T-cell (primary cell): ENCODE data around the gene SENP7. TPM values are rescaled to one million over a fixed set of nuclear protein-coding genes. Genes with fewer than 3 reads are reported as not detected.
"Not testable (repeated sequence)": the region's sequence is repeated elsewhere in the genome, so short reads cannot be mapped to it uniquely, and the experiment has no call there.

Experiments used
- ATAC-seq, 4 experiments: fragments of 200-7000 bp in 3 of 4; fragments of 150-1000 bp in 1 of 4; cut with Tn5 transposase; replicated peaks in 1 of 4; 1 replicate in 3 of 4; 2 replicates in 1 of 4; pipeline ENCODE4 v1.10.0; 2021; ENCODE audit warnings: moderate library complexity in 3 of 4, mild to moderate bottlenecking in 2 of 4, moderate number of reproducible peaks in 1 of 4
- CTCF ChIA-PET, 2 donors: fragments of 300-600 bp; sonication (Branson Sonifier 250); formaldehyde crosslinking; loops; one replicate each; lab custom pipeline; 2022; ENCODE audit warnings: antibody characterized with exemption in 2 of 2; lab: Charles Lee
- POLR2A ChIA-PET, 2 donors: fragments of 300-600 bp; sonication (Branson Sonifier 250); formaldehyde crosslinking; loops; one replicate each; lab custom pipeline; 2022; ENCODE audit warnings: antibody characterized with exemption in 2 of 2; lab: Charles Lee
- DNase-seq, 35 experiments: peaks; one replicate each; pipeline versions ENCODE4 v3.0.0 to v3.0.0-alpha.2; 2013 to 2023
- H3K27ac ChIP-seq: one replicate; pipeline ENCODE4 v1.5.1; 2013; ENCODE audit warnings: low read length
- H3K27me3 ChIP-seq, 2 experiments: replicated peaks in 1 of 2; 1 replicate in 1 of 2; 2 replicates in 1 of 2; pipeline versions ENCODE4 v1.6.1 to v1.7.0; 2013; ENCODE audit warnings: low read length in 1 of 2, mixed read lengths in 1 of 2; ENCODE audit not compliant: control insufficient read depth in 2 of 2, insufficient read depth in 2 of 2; ENCODE audit errors: extremely low read depth in 1 of 2
- H3K36me3 ChIP-seq, 2 donors: 1 replicate in 1 of 2; 2 replicates in 1 of 2; pipeline versions ENCODE4 v1.6.1 to v1.7.0; 2013; ENCODE audit warnings: low read length in 1 of 2; ENCODE audit not compliant: control insufficient read depth in 2 of 2, insufficient read depth in 1 of 2; ENCODE audit errors: extremely low read depth in 1 of 2
- H3K4me1 ChIP-seq, 2 experiments: 1 replicate in 1 of 2; 2 replicates in 1 of 2; pipeline versions ENCODE4 v1.6.1 to v1.7.0; 2013; ENCODE audit warnings: low read length in 2 of 2, mixed read lengths in 1 of 2; ENCODE audit not compliant: insufficient read depth in 2 of 2, control insufficient read depth in 1 of 2; ENCODE audit errors: extremely low read depth in 1 of 2
- H3K4me3 ChIP-seq, 2 donors: 1 replicate in 1 of 2; 2 replicates in 1 of 2; pipeline versions ENCODE4 v1.5.1 to v1.7.0; 2013; ENCODE audit warnings: mild to moderate bottlenecking in 2 of 2, low read length in 1 of 2, moderate library complexity in 1 of 2; ENCODE audit not compliant: control insufficient read depth in 1 of 2; ENCODE audit errors: extremely low read depth in 1 of 2
- H3K9me3 ChIP-seq: 2 replicates; pipeline ENCODE4 v1.7.0; 2013
- H3K27ac Mint-ChIP-seq, 2 donors: one replicate each; pipeline ENCODE4 v1.8.0; 2020 to 2021; ENCODE audit warnings: mild to moderate bottlenecking in 2 of 2, mixed read lengths in 2 of 2
- H3K27me3 Mint-ChIP-seq, 2 donors: one replicate each; pipeline ENCODE4 v1.8.0; 2021 to 2022; ENCODE audit warnings: mixed read lengths in 2 of 2
- H3K36me3 Mint-ChIP-seq: one replicate; pipeline ENCODE4 v1.8.0; 2021; ENCODE audit warnings: mixed read lengths
- H3K4me1 Mint-ChIP-seq, 3 donors: one replicate each; pipeline ENCODE4 v1.8.0; 2020 to 2022; ENCODE audit warnings: mixed read lengths in 3 of 3, mild to moderate bottlenecking in 1 of 3
- H3K4me3 Mint-ChIP-seq, 3 donors: one replicate each; pipeline ENCODE4 v1.8.0; 2020 to 2022; ENCODE audit warnings: mild to moderate bottlenecking in 3 of 3, mixed read lengths in 3 of 3, moderate library complexity in 3 of 3
- H3K9me3 Mint-ChIP-seq, 3 donors: one replicate each; pipeline ENCODE4 v1.8.0; 2020 to 2022; ENCODE audit warnings: mixed read lengths in 3 of 3
- WGBS: methylation state at CpG from one replicate; pipeline ENCODE4 v1.1.5; 2013; ENCODE audit warnings: missing lambda C conversion rate; ENCODE audit not compliant: insufficient coverage; 5-methylcytosine and 5-hydroxymethylcytosine counted together
- total RNA-seq, 35 experiments: library from RNA in 6 of 35; stranded (reverse) in 6 of 35; fragments of 120-200 nt in 1 of 35; gene quantifications; one replicate each; pipeline versions ENCODE4 v1.2.1 to v1.2.4 and lab custom pipeline; 2013 to 2026

SENP7 gene
- total RNA-seq, 5 donors from 2014 or later (not counting 1 experiment from before 2014, with no cell fraction given) = 45.8 to 55.9 (median 48.6) TPM

- H3K4me1 ChIP-seq = no peaks in the 10 kb centered on the region
- Mint-ChIP-seq H3K9me3 (no peaks in the 10 kb centered on the region), H3K4me1 (peaks cover 34 to 44% (median 39%) of the 10 kb centered on the region in 3 donors), H3K27ac (no peak overlapping the region), H3K36me3 (peaks cover 59% of the 10 kb centered on the region), H3K27me3 (no peaks in the 10 kb centered on the region), H3K4me3 (no peak overlapping the region)
- no peak overlapping the region for H3K4me3 ChIP-seq
- no peaks in the 10 kb centered on the region for H3K27me3 ChIP-seq
- H3K27ac ChIP-seq = no peak overlapping the region
- DNase-seq = no peak
- H3K9me3 ChIP-seq = no peaks in the 10 kb centered on the region
- POLR2A ChIA-PET = interaction anchor here in 1 of 2 donors (0.6 kb wide), 1 partner anchor 8 kb away, joined by 3 read pairs; no protein-coding TSS in a partner anchor
- ATAC-seq = no peak
- CTCF ChIA-PET = no interaction called here
- H3K36me3 ChIP-seq = peaks cover 0 to 21% of the 10 kb centered on the region in 2 donors
These were observed 58.4 kb downstream of the SENP7 start for GRCh38 chr3:101454629-101455028.

- ATAC-seq = no peak
- ChIA-PET CTCF (no interaction called here), POLR2A (interaction anchor here in 1 of 2 donors (0.6 kb wide), 1 partner anchor 9 kb away, joined by 3 read pairs; no protein-coding TSS in a partner anchor)
- no peaks in the 10 kb centered on the region for H3K27me3 Mint-ChIP-seq
- H3K4me1 Mint-ChIP-seq = peaks cover 34 to 46% (median 41%) of the 10 kb centered on the region in 3 donors
- no peaks in the 10 kb centered on the region for H3K27me3 ChIP-seq
- peak overlapping the region; percentile 41 to 51 for H3K27ac Mint-ChIP-seq
- H3K4me3 ChIP-seq = no peak overlapping the region
- no peaks in the 10 kb centered on the region for H3K4me1 ChIP-seq
- H3K4me3 Mint-ChIP-seq = no peak overlapping the region
- DNase-seq = no peak
- no peaks in the 10 kb centered on the region for H3K9me3 ChIP-seq
- peaks cover 63% of the 10 kb centered on the region for H3K36me3 Mint-ChIP-seq
- peaks cover 0 to 21% of the 10 kb centered on the region in 2 donors for H3K36me3 ChIP-seq
- no CpG with 5 or more reads among the region's 3 CpGs for WGBS
- no peak overlapping the region for H3K27ac ChIP-seq
- peaks cover 0 to 3% (median 2%) of the 10 kb centered on the region in 3 donors for H3K9me3 Mint-ChIP-seq
These were observed 59.1 kb downstream of the SENP7 start for GRCh38 chr3:101453961-101454360.

GRCh38 chr3:101438641-101439040 lies 74.4 kb downstream of the SENP7 start:
- H3K36me3 Mint-ChIP-seq = peaks cover 57% of the 10 kb centered on the region
- ATAC-seq, DNase-seq, POLR2A ChIA-PET, H3K36me3 ChIP-seq, H3K27me3 Mint-ChIP-seq, H3K27me3 ChIP-seq, CTCF ChIA-PET, H3K4me3 ChIP-seq, H3K4me3 Mint-ChIP-seq, H3K27ac Mint-ChIP-seq, H3K9me3 ChIP-seq, H3K27ac ChIP-seq, H3K4me1 ChIP-seq: not testable (repeated sequence)
- 80% methylated on average over 1 of the region's 23 CpGs for WGBS
- peaks cover 43 to 51% (median 49%) of the 10 kb centered on the region in 3 donors for H3K4me1 Mint-ChIP-seq
- peaks cover 0 to 19% (median 16%) of the 10 kb centered on the region in 3 donors for H3K9me3 Mint-ChIP-seq

- no peaks in the 10 kb centered on the region for H3K27me3 Mint-ChIP-seq
- H3K36me3 Mint-ChIP-seq = peaks cover 56% of the 10 kb centered on the region
- no peak overlapping the region for H3K27ac Mint-ChIP-seq
- peaks cover 40 to 67% (median 46%) of the 10 kb centered on the region in 3 donors for H3K4me1 Mint-ChIP-seq
- ChIA-PET CTCF (no interaction called here), POLR2A (no interaction called here)
- no peak overlapping the region for H3K27ac ChIP-seq
- peaks cover 0 to 27% (median 22%) of the 10 kb centered on the region in 3 donors for H3K9me3 Mint-ChIP-seq
- WGBS = no CpG with 5 or more reads among the region's 1 CpG
- no peaks in the 10 kb centered on the region for H3K36me3 ChIP-seq
- H3K4me1 ChIP-seq = no peaks in the 10 kb centered on the region
- peaks cover 2% of the 10 kb centered on the region for H3K9me3 ChIP-seq
- H3K4me3 ChIP-seq = no peak overlapping the region
- ATAC-seq = no peak
- H3K4me3 Mint-ChIP-seq = no peak overlapping the region
- no peak for DNase-seq
- H3K27me3 ChIP-seq = no peaks in the 10 kb centered on the region
These were observed 79.4 kb downstream of the SENP7 start for GRCh38 chr3:101433652-101434051.

- Histone ChIP-seq H3K36me3 (no peaks in the 10 kb centered on the region), H3K4me3 (no peak overlapping the region), H3K9me3 (no peaks in the 10 kb centered on the region), H3K27ac (no peak overlapping the region), H3K4me1 (peaks cover 3 to 21% of the 10 kb centered on the region in 2 experiments), H3K27me3 (no peaks in the 10 kb centered on the region)
- ATAC-seq = peak; percentile 36 to 59 (median 53)
- Mint-ChIP-seq H3K4me1 (peaks cover 48 to 63% (median 52%) of the 10 kb centered on the region in 3 donors), H3K36me3 (peaks cover 27% of the 10 kb centered on the region), H3K9me3 (peaks cover 4 to 13% (median 8%) of the 10 kb centered on the region in 3 donors), H3K4me3 (peak overlapping the region in 1 of 3 donors; percentile 42), H3K27ac (peak overlapping the region; percentile 44 to 62), H3K27me3 (no peaks in the 10 kb centered on the region)
- POLR2A ChIA-PET = no interaction called here
- peak in 7 of 35 experiments; percentile 2 to 11 (median 5) for DNase-seq
- CTCF ChIA-PET = no interaction called here
- WGBS = 71% methylated on average over 6 of the region's 11 CpGs
These were observed 88.8 kb downstream of the SENP7 start for GRCh38 chr3:101423984-101424888.

GRCh38 chr3:101418851-101419250 lies 94.2 kb downstream of the SENP7 start:
- H3K4me3 ChIP-seq = no peak overlapping the region
- H3K36me3 Mint-ChIP-seq = peaks cover 22% of the 10 kb centered on the region
- H3K4me1 ChIP-seq = peaks cover 2 to 9% of the 10 kb centered on the region in 2 experiments
- H3K27ac ChIP-seq = no peak overlapping the region
- no peak for DNase-seq
- no peaks in the 10 kb centered on the region for H3K27me3 Mint-ChIP-seq
- no peak for ATAC-seq
- peaks cover 38 to 61% (median 55%) of the 10 kb centered on the region in 3 donors for H3K4me1 Mint-ChIP-seq
- H3K27ac Mint-ChIP-seq = peak overlapping the region in 1 of 2 donors; percentile 3
- H3K9me3 ChIP-seq = no peaks in the 10 kb centered on the region
- no peaks in the 10 kb centered on the region for H3K36me3 ChIP-seq
- ChIA-PET POLR2A (interaction anchor here in 1 of 2 donors (0.7 kb wide), 1 partner anchor 26 kb away, joined by 3 read pairs; no protein-coding TSS in a partner anchor), CTCF (interaction anchor here in 1 of 2 donors (0.5 kb wide), 1 partner anchor 227 kb away, joined by 5 read pairs; no protein-coding TSS in a partner anchor)
- H3K4me3 Mint-ChIP-seq = no peak overlapping the region
- H3K9me3 Mint-ChIP-seq = peaks cover 0 to 2% (median 0%) of the 10 kb centered on the region in 3 donors
- no CpG with 5 or more reads among the region's 1 CpG for WGBS
- H3K27me3 ChIP-seq = no peaks in the 10 kb centered on the region
